ENCODE measurements around the gene CLSTN3. TPM values are rescaled to one million over a fixed set of nuclear protein-coding genes. Genes with fewer than 3 reads are reported as not detected.

Gene CLSTN3
- total and polyA plus RNA-seq, 2 of the 13 experiments (the other 11 are each of a cell fraction or from before 2014, with no cell fraction given) = 26.2 to 94.1 TPM

GRCh38 chr12:7092229-7092985, 37.8 kb upstream of the CLSTN3 start, which contains the start of gene C1R (continued):
- TF ChIP-seq, protein P1, sequence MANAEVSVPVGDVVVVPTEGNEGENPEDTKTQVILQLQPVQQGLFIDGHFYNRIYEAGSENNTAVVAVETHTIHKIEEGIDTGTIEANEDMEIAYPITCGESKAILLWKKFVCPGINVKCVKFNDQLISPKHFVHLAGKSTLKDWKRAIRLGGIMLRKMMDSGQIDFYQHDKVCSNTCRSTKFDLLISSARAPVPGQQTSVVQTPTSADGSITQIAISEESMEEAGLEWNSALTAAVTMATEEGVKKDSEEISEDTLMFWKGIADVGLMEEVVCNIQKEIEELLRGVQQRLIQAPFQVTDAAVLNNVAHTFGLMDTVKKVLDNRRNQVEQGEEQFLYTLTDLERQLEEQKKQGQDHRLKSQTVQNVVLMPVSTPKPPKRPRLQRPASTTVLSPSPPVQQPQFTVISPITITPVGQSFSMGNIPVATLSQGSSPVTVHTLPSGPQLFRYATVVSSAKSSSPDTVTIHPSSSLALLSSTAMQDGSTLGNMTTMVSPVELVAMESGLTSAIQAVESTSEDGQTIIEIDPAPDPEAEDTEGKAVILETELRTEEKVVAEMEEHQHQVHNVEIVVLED (CRISPR knock-in tag; IDR thresholded peaks at IDR 0.05; ENCODE audit: borderline replicate concordance) = 0 out of 2 replicates have a peak, but pooled peaks have one; percentile 27
- peak; percentile 51 for TF ChIP-seq ZNF687 (CRISPR knock-in tag; IDR thresholded peaks at IDR 0.05)
- TF ChIP-seq, protein P2, sequence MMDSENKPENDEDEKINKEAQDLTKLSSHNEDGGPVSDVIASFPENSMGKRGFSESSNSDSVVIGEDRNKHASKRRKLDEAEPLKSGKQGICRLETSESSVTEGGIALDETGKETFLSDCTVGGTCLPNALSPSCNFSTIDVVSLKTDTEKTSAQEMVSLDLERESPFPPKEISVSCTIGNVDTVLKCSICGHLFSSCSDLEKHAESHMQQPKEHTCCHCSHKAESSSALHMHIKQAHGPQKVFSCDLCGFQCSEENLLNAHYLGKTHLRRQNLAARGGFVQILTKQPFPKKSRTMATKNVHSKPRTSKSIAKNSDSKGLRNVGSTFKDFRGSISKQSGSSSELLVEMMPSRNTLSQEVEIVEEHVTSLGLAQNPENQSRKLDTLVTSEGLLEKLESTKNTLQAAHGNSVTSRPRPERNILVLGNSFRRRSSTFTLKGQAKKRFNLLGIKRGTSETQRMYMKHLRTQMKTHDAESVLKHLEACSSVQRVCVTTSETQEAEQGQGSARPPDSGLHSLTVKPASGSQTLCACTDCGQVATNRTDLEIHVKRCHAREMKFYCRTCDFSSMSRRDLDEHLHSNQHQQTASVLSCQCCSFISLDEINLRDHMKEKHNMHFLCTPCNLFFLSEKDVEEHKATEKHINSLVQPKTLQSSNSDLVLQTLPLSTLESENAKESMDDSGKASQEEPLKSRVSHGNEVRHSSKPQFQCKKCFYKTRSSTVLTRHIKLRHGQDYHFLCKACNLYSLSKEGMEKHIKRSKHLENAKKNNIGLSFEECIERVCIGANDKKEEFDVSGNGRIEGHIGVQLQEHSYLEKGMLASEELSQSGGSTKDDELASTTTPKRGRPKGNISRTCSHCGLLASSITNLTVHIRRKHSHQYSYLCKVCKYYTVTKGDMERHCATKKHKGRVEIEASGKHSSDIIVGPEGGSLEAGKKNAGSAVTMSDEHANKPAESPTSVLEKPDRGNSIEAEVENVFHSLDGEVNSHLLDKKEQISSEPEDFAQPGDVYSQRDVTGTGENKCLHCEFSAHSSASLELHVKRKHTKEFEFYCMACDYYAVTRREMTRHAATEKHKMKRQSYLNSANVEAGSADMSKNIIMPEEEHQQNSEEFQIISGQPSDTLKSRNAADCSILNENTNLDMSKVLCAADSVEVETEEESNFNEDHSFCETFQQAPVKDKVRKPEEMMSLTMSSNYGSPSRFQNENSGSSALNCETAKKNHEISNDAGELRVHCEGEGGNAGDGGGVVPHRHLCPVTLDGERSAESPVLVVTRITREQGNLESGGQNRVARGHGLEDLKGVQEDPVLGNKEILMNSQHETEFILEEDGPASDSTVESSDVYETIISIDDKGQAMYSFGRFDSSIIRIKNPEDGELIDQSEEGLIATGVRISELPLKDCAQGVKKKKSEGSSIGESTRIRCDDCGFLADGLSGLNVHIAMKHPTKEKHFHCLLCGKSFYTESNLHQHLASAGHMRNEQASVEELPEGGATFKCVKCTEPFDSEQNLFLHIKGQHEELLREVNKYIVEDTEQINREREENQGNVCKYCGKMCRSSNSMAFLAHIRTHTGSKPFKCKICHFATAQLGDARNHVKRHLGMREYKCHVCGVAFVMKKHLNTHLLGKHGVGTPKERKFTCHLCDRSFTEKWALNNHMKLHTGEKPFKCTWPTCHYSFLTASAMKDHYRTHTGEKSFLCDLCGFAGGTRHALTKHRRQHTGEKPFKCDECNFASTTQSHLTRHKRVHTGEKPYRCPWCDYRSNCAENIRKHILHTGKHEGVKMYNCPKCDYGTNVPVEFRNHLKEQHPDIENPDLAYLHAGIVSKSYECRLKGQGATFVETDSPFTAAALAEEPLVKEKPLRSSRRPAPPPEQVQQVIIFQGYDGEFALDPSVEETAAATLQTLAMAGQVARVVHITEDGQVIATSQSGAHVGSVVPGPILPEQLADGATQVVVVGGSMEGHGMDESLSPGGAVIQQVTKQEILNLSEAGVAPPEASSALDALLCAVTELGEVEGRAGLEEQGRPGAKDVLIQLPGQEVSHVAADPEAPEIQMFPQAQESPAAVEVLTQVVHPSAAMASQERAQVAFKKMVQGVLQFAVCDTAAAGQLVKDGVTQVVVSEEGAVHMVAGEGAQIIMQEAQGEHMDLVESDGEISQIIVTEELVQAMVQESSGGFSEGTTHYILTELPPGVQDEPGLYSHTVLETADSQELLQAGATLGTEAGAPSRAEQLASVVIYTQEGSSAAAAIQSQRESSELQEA (CRISPR knock-in tag; IDR thresholded peaks at IDR 0.05; ENCODE audit: not compliant biosample characterization) = peak; percentile 58
- TF ChIP-seq RAD21 (CRISPR knock-in tag; IDR thresholded peaks at IDR 0.05) = peak; percentile 68
- no peak for TF ChIP-seq HOXA5 (CRISPR knock-in tag; IDR thresholded peaks at IDR 0.05)
- TF ChIP-seq AGO1 (IDR thresholded peaks at IDR 0.05; ENCODE audit: low read depth, low read length, poor library complexity, severe bottlenecking) = peak; percentile 5
- no peak for TF ChIP-seq PRMT3 (CRISPR knock-in tag; IDR thresholded peaks at IDR 0.05; ENCODE audit: borderline replicate concordance, low read depth)
- TF ChIP-seq ZNF598 (CRISPR knock-in tag; IDR thresholded peaks at IDR 0.05; ENCODE audit: borderline replicate concordance) = 0 out of 2 replicates have a peak, but pooled peaks have one; percentile 17
- 0 out of 2 replicates have a peak, but pooled peaks have one; percentile 25 for TF ChIP-seq SAP130 (CRISPR knock-in tag; IDR thresholded peaks at IDR 0.05; ENCODE audit: low read depth)
- TF ChIP-seq STAG1 (CRISPR knock-in tag; IDR thresholded peaks at IDR 0.05) = peak; percentile 78
- no peak for TF ChIP-seq E2F2 (CRISPR knock-in tag; IDR thresholded peaks at IDR 0.05; ENCODE audit: borderline replicate concordance)
- TF ChIP-seq ZFX (CRISPR knock-in tag; IDR thresholded peaks at IDR 0.05; ENCODE audit: low read depth) = 0 out of 2 replicates have a peak, but pooled peaks have one; percentile 28

All from HepG2 (cell line).